Heart left ventricle (tissue), 16 donors: ENCODE results near the gene SCN1A. TPM values are rescaled to one million over a fixed set of nuclear protein-coding genes. Genes with fewer than 3 reads are reported as not detected.
A peak's percentile ranks its signal among the peaks of the same experiment; 100 is the strongest.

ENCODE experiments used
- ATAC-seq, 4 donors: fragments of 200-7000 bp; cut with Tn5 transposase; one replicate each; pipeline ENCODE4 v1.9.1; 2020 to 2022; ENCODE audit warnings: moderate library complexity in 4 of 4, mild to moderate bottlenecking in 3 of 4, moderate number of reproducible peaks in 1 of 4
- DNase-seq, 5 donors: peaks; one replicate each; pipeline ENCODE4 v3.0.0-alpha.2; 2020
- H3K27ac ChIP-seq, 12 donors: fragments of 200-600 bp; sonication (generic) in 4 of 12; one replicate each; pipeline versions ENCODE4 v1.5.0 to v1.8.0; 2016 to 2022; ENCODE audit warnings: mild to moderate bottlenecking in 2 of 12
- H3K27me3 ChIP-seq, 9 donors: fragments of 200-600 bp; sonication (generic) in 2 of 9; one replicate each; pipeline versions ENCODE4 v1.5.1 to v1.8.0; 2016 to 2022; ENCODE audit warnings: mild to moderate bottlenecking in 3 of 9
- H3K36me3 ChIP-seq, 9 donors: fragments of 200-600 bp; sonication (generic) in 2 of 9; one replicate each; pipeline versions ENCODE4 v1.5.0 to v1.8.0; 2018 to 2022; ENCODE audit warnings: mild to moderate bottlenecking in 2 of 9
- H3K4me1 ChIP-seq, 12 donors: fragments of 200-600 bp; sonication (generic) in 4 of 12; one replicate each; pipeline versions ENCODE4 v1.5.0 to v1.8.0; 2016 to 2022; ENCODE audit warnings: mild to moderate bottlenecking in 3 of 12
- H3K4me3 ChIP-seq, 12 donors: fragments of 200-600 bp; sonication (generic) in 4 of 12; one replicate each; pipeline versions ENCODE4 v1.5.0 to v1.8.0; 2017 to 2022; ENCODE audit warnings: mild to moderate bottlenecking in 9 of 12, moderate library complexity in 4 of 12
- H3K9me3 ChIP-seq, 12 donors: fragments of 200-600 bp; sonication (generic) in 4 of 12; one replicate each; pipeline versions ENCODE4 v1.5.0 to v1.8.0; 2016 to 2022; ENCODE audit warnings: mild to moderate bottlenecking in 1 of 12
- POLR2A ChIP-seq, 2 donors: fragments of 450-650 bp; IDR thresholded peaks; one replicate each; pipeline ENCODE4 v1.6.1; 2017; ENCODE audit warnings: antibody characterized with exemption in 2 of 2, mild to moderate bottlenecking in 2 of 2, moderate library complexity in 2 of 2
- WGBS, 4 donors: extraction: QIAGEN DNeasy Blood & Tissue Kit in 2 of 4; methylation state at CpG; one replicate each; pipeline versions ENCODE4 v1.1.5 to v1.1.7; 2013 to 2018; 5-methylcytosine and 5-hydroxymethylcytosine counted together
- intact Hi-C, 10 donors: fragments of 100-400 bp; cut with DNase I; formaldehyde crosslinking; loops; one replicate each; pipeline versions ENCODE4 v1.11.1 to v1.14.2; 2022
- polyA plus RNA-seq, 2 donors: library from polyadenylated mRNA; stranded (reverse); fragments of 200-250 nt; gene quantifications; one replicate each; pipeline ENCODE4 v1.2.3, GENCODE V29; 2013
- total RNA-seq, 9 donors: library from RNA; depleted of rRNA in 2 of 9; stranded (reverse); fragments of >200 nt in 2 of 9; fragmentation: NEBNext Ultra II Directional in 3 of 9; extraction: Animal tissue kit (Norgen Biotek cat#: 25700) in 3 of 9; gene quantifications; one replicate each; pipeline versions ENCODE4 v1.1.0 to v1.2.4, GENCODE V29; 2016 to 2023
- TF ChIP-seq, protein P1 (sequence below), 12 donors: fragments of 200-600 bp; sonication (generic) in 4 of 12; IDR thresholded peaks; one replicate each; pipeline versions ENCODE4 v1.5.0 to v1.8.0; 2018 to 2022; ENCODE audit warnings: antibody characterized with exemption in 12 of 12, mild to moderate bottlenecking in 5 of 12
- donor health status: ischemic (EF 13 %, LVEDD 7.1; RV severe dilation, severe dysfunction).
- donor health status: healthy with polysubstance abuse.
- donor health status: DM: no; HTN: yes; CAD: no.
- donor health status: DM: no; HTN: no; CAD: no.
- donor health status: ischemic (EF 25% LVEDD 6.9; RV normal size, moderate dysfunction).
- donor health status: ischemic (EF 25% LVEDD 5.7; RV mildly dilated, moderate dysfunction).
- donor health status: healthy.
- donor health status: DM: yes; HTN: yes; CAD: no.
- donor health status: ischemic (EF 35%, LVEDD 5.7; RV mildly dilated, moderate dysfunction).
- donor health status: nonischemic (EF 11% LVEDD 7.7; RV severe dilation, severe dysfunction).
- donor health status: DM: yes; HTN: yes; CAD: no.
- donor health status: PGD.
- donor health status: ischemic (EF 29% LVEDD 5.4; RV normal size, mild dysfunction).
- donor health status: nonischemic (EF 23%, LVEDD 6.1; RV moderate dilation, normal function).

The SCN1A gene
- total and polyA plus RNA-seq, 11 donors: 0.05 to 1.3 (median 0.32) TPM; not detected in 3

GRCh38 chr2:165952085-165952484 is 175.7 kb downstream of the SCN1A start:
- no peak for DNase-seq
- H3K27ac ChIP-seq: no peak overlapping the region
- peaks cover 0 to 37% (median 20%) of the 10 kb centered on the region in 12 donors for H3K4me1 ChIP-seq
- no peak for TF ChIP-seq POLR2A (IDR thresholded peaks at IDR 0.05)
- TF ChIP-seq, protein P1, sequence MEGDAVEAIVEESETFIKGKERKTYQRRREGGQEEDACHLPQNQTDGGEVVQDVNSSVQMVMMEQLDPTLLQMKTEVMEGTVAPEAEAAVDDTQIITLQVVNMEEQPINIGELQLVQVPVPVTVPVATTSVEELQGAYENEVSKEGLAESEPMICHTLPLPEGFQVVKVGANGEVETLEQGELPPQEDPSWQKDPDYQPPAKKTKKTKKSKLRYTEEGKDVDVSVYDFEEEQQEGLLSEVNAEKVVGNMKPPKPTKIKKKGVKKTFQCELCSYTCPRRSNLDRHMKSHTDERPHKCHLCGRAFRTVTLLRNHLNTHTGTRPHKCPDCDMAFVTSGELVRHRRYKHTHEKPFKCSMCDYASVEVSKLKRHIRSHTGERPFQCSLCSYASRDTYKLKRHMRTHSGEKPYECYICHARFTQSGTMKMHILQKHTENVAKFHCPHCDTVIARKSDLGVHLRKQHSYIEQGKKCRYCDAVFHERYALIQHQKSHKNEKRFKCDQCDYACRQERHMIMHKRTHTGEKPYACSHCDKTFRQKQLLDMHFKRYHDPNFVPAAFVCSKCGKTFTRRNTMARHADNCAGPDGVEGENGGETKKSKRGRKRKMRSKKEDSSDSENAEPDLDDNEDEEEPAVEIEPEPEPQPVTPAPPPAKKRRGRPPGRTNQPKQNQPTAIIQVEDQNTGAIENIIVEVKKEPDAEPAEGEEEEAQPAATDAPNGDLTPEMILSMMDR (IDR thresholded peaks at IDR 0.05): no peak
- ATAC-seq: no peak
- intact Hi-C loops: loop anchor here in 6 of 10 donors (5.0 to 10.0 kb wide), 3 partner anchors 173 to 233 kb away; partner anchors contain the start of gene SCN1A (in 5 of the 6)
- WGBS, 4 donors: 0 to 1% (median 1%) methylated on average over 1 of the region's 1 CpG
- peaks cover 0 to 26% (median 21%) of the 10 kb centered on the region in 9 donors for H3K36me3 ChIP-seq
- H3K4me3 ChIP-seq: peak overlapping the region in 4 of 12 donors; percentile 84 to 91 (median 88)
- H3K27me3 ChIP-seq: no peaks in the 10 kb centered on the region
- no peaks in the 10 kb centered on the region for H3K9me3 ChIP-seq

DNA sequence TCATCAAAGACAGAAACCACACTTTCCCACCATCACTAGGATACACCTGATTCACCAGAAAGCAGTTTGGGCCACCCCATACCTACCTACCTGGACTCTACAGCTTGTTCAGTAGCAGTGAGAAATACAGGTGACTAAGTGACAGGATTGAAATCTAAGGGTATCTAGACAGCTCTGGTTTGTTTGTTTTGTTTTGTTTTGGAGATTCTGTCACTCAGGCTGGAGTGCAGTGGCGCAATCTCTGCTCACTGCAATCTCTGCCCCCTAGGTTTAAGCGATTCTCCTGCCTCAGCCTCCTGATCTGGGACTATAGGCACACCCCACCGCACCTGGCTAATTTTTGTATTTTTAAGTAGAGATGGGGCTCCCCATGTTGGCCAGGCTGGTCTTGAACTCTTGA is 177.4 kb downstream of the SCN1A start:
- TF ChIP-seq POLR2A (IDR thresholded peaks at IDR 0.05): no peak
- TF ChIP-seq, protein P1 (IDR thresholded peaks at IDR 0.05): no peak
- intact Hi-C loops: loop anchor here in 6 of 10 donors (5.0 to 10.0 kb wide), 3 partner anchors 174 to 234 kb away; partner anchors contain the start of gene SCN1A (in 5 of the 6)
- H3K36me3 ChIP-seq: peaks cover 0 to 39% (median 22%) of the 10 kb centered on the region in 9 donors
- no peaks in the 10 kb centered on the region for H3K9me3 ChIP-seq
- ATAC-seq (no peak), DNase-seq (no peak)
- no peaks in the 10 kb centered on the region for H3K27me3 ChIP-seq
- H3K4me1 ChIP-seq: peaks cover 0 to 37% (median 20%) of the 10 kb centered on the region in 12 donors
- no peak overlapping the region for H3K4me3 ChIP-seq
- WGBS, 4 donors: 96 to 98% (median 97%) methylated on average over 3 of the region's 3 CpGs
- no peak overlapping the region for H3K27ac ChIP-seq

DNA sequence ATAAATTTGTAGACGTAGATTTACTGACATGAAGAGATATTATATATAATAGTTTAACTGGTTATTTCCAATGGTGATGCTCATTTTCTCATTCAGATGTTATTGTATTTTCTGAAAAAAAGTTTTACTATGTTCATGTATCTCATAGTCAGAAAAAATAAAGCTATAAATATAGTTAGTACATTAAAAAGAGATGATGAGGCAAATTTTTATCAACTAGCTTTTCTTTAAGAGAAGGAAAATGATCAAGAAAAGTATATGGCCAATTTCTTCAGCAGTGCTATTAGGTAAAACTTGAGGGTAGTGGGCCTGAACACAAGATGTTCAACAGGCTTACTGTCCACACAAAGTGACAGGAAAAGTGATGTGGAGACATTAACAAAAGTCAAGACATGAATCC is 186.0 kb downstream of the SCN1A start:
- no peak for TF ChIP-seq POLR2A (IDR thresholded peaks at IDR 0.05)
- TF ChIP-seq, protein P1 (IDR thresholded peaks at IDR 0.05): no peak
- 93 to 98% (median 96%) methylated on average over 1 of the region's 1 CpG for WGBS, 4 donors
- intact Hi-C loops: no loop called here

DNA sequence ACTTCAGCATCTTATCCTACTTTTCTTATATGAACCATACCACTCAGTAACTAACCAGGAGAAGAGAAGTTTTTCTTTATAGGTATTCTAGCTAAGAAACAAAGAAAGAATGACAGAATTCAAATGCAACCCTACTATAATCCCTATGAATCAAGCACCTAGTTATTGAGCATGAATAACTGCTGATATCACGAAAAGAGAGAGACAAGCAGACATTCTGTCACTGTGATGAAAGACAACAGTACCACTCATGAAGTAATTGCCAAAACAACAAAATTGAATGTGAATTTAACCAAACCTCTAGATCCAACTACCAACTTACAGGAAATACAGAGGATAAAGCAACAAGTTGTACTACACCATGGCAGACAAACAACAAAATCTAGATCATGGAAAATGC is 189.6 kb downstream of the SCN1A start:
- ATAC-seq (no peak), DNase-seq (no peak)
- H3K4me3 ChIP-seq: no peak overlapping the region
- peaks cover 0 to 96% (median 61%) of the 10 kb centered on the region in 9 donors for H3K36me3 ChIP-seq
- H3K27ac ChIP-seq: no peak overlapping the region
- no peaks in the 10 kb centered on the region for H3K27me3 ChIP-seq
- WGBS, 4 donors: 78 to 92% (median 88%) methylated on average over 1 of the region's 1 CpG
- intact Hi-C loops: no loop called here
- no peaks in the 10 kb centered on the region for H3K9me3 ChIP-seq
- no peaks in the 10 kb centered on the region for H3K4me1 ChIP-seq
- no peak for TF ChIP-seq POLR2A (IDR thresholded peaks at IDR 0.05)
- TF ChIP-seq, protein P1 (IDR thresholded peaks at IDR 0.05): no peak

More for the DNA sequence above, 186.0 kb downstream of the SCN1A start:
- ATAC-seq: no peak
- H3K36me3 ChIP-seq: peaks cover 0 to 97% (median 70%) of the 10 kb centered on the region in 9 donors
- H3K4me3 ChIP-seq: no peak overlapping the region
- H3K9me3 ChIP-seq: no peaks in the 10 kb centered on the region
- no peaks in the 10 kb centered on the region for H3K27me3 ChIP-seq
- no peak overlapping the region for H3K27ac ChIP-seq
- DNase-seq: no peak
- no peaks in the 10 kb centered on the region for H3K4me1 ChIP-seq

Other genes with a start within 250 kb of the SCN1A start
- 10 to 100 TPM in 8 of 9 donors, 1 to 10 TPM in 1; 8.8 to 16.1 (median 13.6) TPM for gene TTC21B, start 174.2 kb downstream of the SCN1A start, total RNA-seq
- 1 to 10 TPM; 3.7 to 5.4 TPM for gene TTC21B, start 174.2 kb downstream of the SCN1A start, polyA plus RNA-seq
- gene SCN9A, start 247.9 kb upstream of the SCN1A start, total RNA-seq: 1 to 10 TPM in 5 of 9 donors, under 1 TPM in 4; 0.50 to 3.2 (median 1.1) TPM
- gene SCN9A, start 247.9 kb upstream of the SCN1A start, polyA plus RNA-seq: under 1 TPM; 0.08 to 0.27 TPM